Thymus (tissue), 11 donors: ENCODE results near the gene PTGER1. TPM values are rescaled to one million over a fixed set of nuclear protein-coding genes. Genes with fewer than 3 reads are reported as not detected.

ENCODE experiments used
- DNase-seq, 9 donors: peaks; one replicate each; pipeline ENCODE4 v3.0.0-alpha.2; 2013; ENCODE audit warnings: low spot score in 9 of 9, low read depth in 6 of 9, missing footprints in 1 of 9
- H3K27ac ChIP-seq, 2 donors: one replicate each; pipeline ENCODE4 v1.5.1; 2013; ENCODE audit warnings: control low read depth in 1 of 2, low read depth in 1 of 2, low read length in 1 of 2, mild to moderate bottlenecking in 1 of 2, moderate library complexity in 1 of 2
- H3K27me3 ChIP-seq, 2 donors: one replicate each; pipeline ENCODE4 v1.5.1; 2013; ENCODE audit warnings: low read length in 1 of 2; ENCODE audit not compliant: control insufficient read depth in 2 of 2, insufficient read depth in 1 of 2
- H3K36me3 ChIP-seq, 2 donors: one replicate each; pipeline ENCODE4 v1.5.1; 2013; ENCODE audit warnings: low read length in 1 of 2, mild to moderate bottlenecking in 1 of 2, moderate library complexity in 1 of 2; ENCODE audit not compliant: control insufficient read depth in 2 of 2, insufficient read depth in 2 of 2
- H3K4me1 ChIP-seq, 2 donors: one replicate each; pipeline ENCODE4 v1.5.1; 2013; ENCODE audit warnings: low read length in 2 of 2; ENCODE audit not compliant: control insufficient read depth in 2 of 2, insufficient read depth in 2 of 2
- H3K4me3 ChIP-seq, 2 donors: one replicate each; pipeline ENCODE4 v1.5.1; 2013; ENCODE audit warnings: low read length in 2 of 2, control low read depth in 1 of 2, mild to moderate bottlenecking in 1 of 2
- H3K9me3 ChIP-seq, 2 donors: one replicate each; pipeline ENCODE4 v1.5.1; 2013; ENCODE audit warnings: low read length in 1 of 2, mild to moderate bottlenecking in 1 of 2; ENCODE audit not compliant: control insufficient read depth in 2 of 2, insufficient read depth in 1 of 2
- WGBS: extraction: QIAGEN DNeasy Blood & Tissue Kit; methylation state at CpG from one replicate; pipeline ENCODE4 v1.1.7; 2013; 5-methylcytosine and 5-hydroxymethylcytosine counted together
- polyA plus RNA-seq: library from polyadenylated mRNA; stranded (reverse); fragments of 200-250 nt; gene quantifications from one replicate; pipeline ENCODE4 v1.2.3, GENCODE V29; 2013
- total RNA-seq: library from RNA; stranded (reverse); fragments of 120-200 nt; gene quantifications from one replicate; pipeline ENCODE4 v1.2.4, GENCODE V29; 2013
- donor health status: healthy.

Gene PTGER1
- total and polyA plus RNA-seq, 2 donors, result 0.11 TPM; not detected in 1

DNA sequence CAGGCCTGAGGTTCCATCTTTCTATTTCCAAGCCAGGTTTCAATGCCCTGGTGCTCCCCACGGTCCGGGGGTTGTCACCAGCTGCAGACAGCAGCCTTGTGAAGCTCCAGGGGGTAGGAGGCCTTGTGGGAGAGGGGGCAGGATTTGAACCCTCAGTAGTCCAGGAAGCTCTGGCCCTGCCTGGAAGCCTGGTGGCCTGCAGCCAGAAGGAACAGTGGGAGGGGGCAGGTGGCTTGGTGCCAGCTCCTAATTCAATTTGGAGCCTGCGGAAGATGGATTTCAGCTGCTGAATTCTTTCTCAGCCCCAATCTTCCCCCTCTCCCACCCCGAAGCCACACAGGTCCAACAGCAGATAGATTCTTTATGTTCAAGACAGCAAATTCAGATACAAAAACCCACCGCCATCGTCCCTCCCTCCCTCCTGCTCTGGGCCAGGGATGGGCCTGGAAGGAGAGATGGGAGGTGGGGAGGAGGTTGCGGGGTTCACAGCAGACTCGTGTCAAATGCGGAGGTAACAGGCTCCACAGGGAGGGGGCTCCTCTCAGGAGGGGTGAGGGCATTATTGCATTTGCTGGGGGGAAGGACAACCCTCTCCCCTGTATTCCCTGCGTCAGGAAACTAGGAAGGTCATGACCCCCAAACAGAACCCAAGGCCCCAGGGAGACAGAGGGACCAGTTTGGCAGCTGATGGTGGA is 2.4 kb upstream of the PTGER1 start:
- Histone ChIP-seq H3K9me3 (peaks cover 0 to 3% of the 10 kb centered on the region in 2 donors), H3K27me3 (peaks cover 37 to 42% of the 10 kb centered on the region in 2 donors), H3K27ac (no peak overlapping the region), H3K4me1 (peaks cover 1 to 27% of the 10 kb centered on the region in 2 donors), H3K36me3 (peaks cover 23 to 26% of the 10 kb centered on the region in 2 donors), H3K4me3 (no peak overlapping the region)
- 94% methylated on average over 10 of the region's 10 CpGs for WGBS
- no peak for DNase-seq

DNA sequence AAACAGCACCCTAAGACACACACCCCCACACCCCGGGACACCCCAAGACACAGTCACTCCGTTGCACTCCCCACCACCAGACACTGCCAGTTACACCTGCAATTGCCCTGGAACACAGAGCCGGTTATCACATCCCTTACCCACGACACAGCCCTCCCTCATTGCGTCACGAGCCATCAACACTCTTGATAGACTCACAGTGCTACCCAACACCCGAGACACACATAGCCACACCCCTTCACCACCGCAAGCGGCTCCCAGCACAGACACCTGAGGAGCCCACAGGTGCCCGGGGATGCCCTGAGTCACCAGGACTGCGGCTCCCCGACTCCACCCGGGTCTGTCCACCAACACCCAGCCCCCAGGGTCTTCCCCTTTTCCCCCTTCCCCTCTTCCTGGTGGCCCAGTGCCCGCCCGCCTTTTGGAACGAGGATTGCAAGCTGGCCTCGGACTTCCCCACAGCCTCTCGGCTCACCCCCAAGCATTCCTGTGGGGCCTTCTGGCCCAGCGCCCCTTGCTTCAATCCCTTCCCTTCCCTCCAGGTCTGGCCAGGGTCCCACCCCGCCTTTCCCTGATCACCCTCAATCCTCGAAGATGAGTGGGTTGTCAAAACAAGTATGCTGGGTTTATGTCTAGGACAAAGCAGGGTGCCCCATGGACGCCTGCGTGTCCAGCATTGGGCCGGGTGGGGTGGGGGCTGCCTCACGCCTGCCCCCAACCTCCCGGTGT is 1.7 kb upstream of the PTGER1 start:
- Histone ChIP-seq H3K9me3 (peaks cover 0 to 3% of the 10 kb centered on the region in 2 donors), H3K27me3 (peaks cover 41 to 49% of the 10 kb centered on the region in 2 donors), H3K27ac (no peak overlapping the region), H3K4me3 (no peak overlapping the region), H3K4me1 (peaks cover 4 to 34% of the 10 kb centered on the region in 2 donors), H3K36me3 (peaks cover 19 to 21% of the 10 kb centered on the region in 2 donors)
- 89% methylated on average over 26 of the region's 26 CpGs for WGBS
- no peak for DNase-seq

GRCh38 chr19:14476327-14476672 is 1.1 kb upstream of the PTGER1 start:
- DNase-seq, result no peak
- Histone ChIP-seq H3K27ac (no peak overlapping the region), H3K27me3 (peaks cover 41 to 49% of the 10 kb centered on the region in 2 donors), H3K4me3 (no peak overlapping the region), H3K4me1 (peaks cover 4 to 35% of the 10 kb centered on the region in 2 donors), H3K9me3 (peaks cover 0 to 3% of the 10 kb centered on the region in 2 donors), H3K36me3 (peaks cover 19 to 24% of the 10 kb centered on the region in 2 donors)
- 86% methylated on average over 7 of the region's 7 CpGs for WGBS

- WGBS, result 68% methylated on average over 12 of the region's 12 CpGs
- Histone ChIP-seq H3K4me1 (peaks cover 4 to 33% of the 10 kb centered on the region in 2 donors), H3K27ac (no peak overlapping the region), H3K27me3 (peaks cover 41 to 49% of the 10 kb centered on the region in 2 donors), H3K4me3 (no peak overlapping the region), H3K9me3 (peaks cover 0 to 3% of the 10 kb centered on the region in 2 donors), H3K36me3 (peaks cover 26 to 37% of the 10 kb centered on the region in 2 donors)
- no peak for DNase-seq
Measured at GRCh38 chr19:14474827-14475226, 327 bp downstream of the PTGER1 start.

DNA sequence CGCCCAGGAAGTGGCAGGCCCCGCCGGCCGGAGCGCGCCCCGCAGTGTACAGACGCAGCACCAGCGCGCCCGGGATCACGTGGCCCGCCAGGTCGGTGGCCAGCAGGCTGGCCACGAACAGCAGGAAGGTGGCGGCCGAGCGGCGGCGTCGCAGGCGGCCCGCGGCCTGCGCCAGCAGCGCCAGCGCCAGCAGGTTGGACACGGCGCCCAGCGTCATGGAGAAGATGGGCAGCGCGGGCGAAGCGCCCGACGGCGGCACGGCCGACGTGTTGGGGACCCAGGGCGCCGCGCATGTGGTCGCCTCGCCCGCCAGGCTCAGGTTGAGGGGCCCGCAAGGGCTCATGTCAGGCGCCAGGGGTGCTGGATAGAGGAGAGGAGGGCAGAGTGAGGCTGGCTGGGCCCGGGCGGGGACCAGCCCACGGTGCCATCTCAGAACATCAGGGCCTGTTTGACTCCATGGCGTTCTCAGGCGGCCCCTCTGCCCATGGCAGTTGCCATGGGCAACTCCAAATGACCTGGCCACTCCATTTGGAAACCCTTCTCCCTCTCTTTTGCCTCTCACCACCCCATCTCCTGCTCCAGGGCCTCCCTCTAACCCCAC is 1.1 kb downstream of the PTGER1 start:
- Histone ChIP-seq H3K27me3 (peaks cover 41 to 49% of the 10 kb centered on the region in 2 donors), H3K27ac (no peak overlapping the region), H3K4me1 (peaks cover 4 to 31% of the 10 kb centered on the region in 2 donors), H3K4me3 (no peak overlapping the region), H3K36me3 (peaks cover 29 to 39% of the 10 kb centered on the region in 2 donors), H3K9me3 (peaks cover 0 to 3% of the 10 kb centered on the region in 2 donors)
- no peak for DNase-seq
- WGBS, result 32% methylated on average over 53 of the region's 53 CpGs

DNA sequence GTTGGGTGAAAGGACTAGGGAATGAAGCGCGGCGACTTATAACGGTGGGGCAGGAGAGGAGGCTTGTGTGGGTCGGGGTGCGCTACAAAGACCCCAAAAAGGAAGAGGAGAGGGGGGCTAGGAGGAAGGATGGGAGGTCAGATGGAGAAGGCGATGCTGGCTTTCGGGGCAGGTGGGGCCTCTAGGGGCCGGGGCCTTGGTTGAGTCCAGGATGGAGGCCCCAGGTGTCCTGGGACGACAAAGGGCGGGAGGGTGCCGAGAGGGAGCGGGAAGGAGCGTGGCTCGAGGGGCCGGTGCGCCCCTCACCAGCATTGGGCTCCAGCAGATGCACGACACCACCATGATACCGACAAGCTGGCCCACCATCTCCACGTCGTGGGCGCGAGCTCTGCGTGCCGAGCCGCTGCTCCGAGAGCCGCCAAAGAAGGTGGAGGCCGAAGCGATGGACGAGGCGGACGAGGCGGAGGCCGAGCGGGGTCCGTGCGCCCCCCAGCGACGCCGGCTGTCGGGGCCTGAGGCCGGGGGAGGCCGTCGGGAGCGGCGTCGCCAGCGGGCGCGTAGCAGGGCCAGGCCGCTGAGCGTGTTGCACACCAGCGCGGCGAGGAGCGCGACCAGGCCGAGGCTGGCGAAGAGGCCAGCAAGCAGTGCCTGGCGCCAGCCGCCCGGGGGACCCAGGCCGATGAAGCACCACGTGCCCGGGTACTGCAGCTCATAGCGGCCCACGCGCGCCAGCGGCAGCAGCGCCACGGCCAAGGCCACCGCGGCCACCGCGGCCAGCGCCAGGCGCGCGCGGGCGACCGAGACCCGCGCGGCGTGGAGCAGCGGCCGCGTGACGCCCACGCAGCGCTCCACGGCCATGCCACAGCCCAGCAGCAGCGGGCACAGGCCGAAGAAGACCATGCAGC is 1.8 kb downstream of the PTGER1 start:
- H3K4me1 ChIP-seq, result peaks cover 4 to 31% of the 10 kb centered on the region in 2 donors
- H3K27me3 ChIP-seq, result peaks cover 41 to 49% of the 10 kb centered on the region in 2 donors
- peaks cover 0 to 3% of the 10 kb centered on the region in 2 donors for H3K9me3 ChIP-seq
- peaks cover 29 to 38% of the 10 kb centered on the region in 2 donors for H3K36me3 ChIP-seq
- 11% methylated on average over 97 of the region's 97 CpGs for WGBS
- no peak for DNase-seq
- H3K4me3 ChIP-seq, result no peak overlapping the region
- H3K27ac ChIP-seq, result no peak overlapping the region

DNA sequence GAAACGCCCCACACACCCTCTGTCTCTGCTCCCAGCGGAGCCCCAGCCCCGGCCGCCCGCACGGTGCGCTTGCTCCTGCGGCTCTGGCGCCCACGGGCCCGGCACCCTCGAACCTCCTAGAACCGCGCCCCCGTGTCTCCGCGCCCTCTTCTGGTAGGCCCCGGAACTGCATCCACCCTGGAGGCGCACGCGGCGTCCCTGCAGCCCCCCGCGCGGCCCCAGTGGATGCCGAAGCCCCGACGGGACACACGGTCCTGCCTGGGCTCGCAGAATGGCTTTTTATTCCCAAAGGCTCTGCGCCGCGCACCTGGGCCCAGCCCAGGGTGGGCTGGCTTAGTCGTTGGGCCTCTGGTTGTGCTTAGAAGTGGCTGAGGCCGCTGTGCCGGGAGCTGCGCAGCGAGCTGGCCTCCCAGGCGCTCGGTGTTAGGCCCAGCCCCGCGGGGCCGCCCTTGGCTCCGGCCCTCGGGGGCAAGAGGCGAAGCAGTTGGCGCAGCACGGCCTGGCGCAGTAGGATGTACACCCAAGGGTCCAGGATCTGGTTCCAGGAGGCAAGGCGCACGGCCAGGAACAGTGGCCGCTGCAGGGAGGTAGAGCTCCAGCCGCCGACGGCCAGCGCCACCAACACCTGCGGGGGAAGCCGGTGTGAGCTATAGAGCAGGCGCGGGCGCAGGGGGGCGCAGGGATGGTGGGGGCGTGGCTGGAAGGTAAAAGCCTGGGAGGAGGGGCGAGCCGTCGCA is 2.8 kb downstream of the PTGER1 start:
- no peak overlapping the region for H3K27ac ChIP-seq
- DNase-seq, result peak in 8 of 9 donors; percentile 53 to 85 (median 69)
- peaks cover 4 to 31% of the 10 kb centered on the region in 2 donors for H3K4me1 ChIP-seq
- peak overlapping the region in 1 of 2 donors; percentile 9 for H3K4me3 ChIP-seq
- H3K36me3 ChIP-seq, result peaks cover 31 to 38% of the 10 kb centered on the region in 2 donors
- WGBS, result 4% methylated on average over 66 of the region's 66 CpGs
- H3K27me3 ChIP-seq, result peaks cover 41 to 49% of the 10 kb centered on the region in 2 donors
- peaks cover 0 to 3% of the 10 kb centered on the region in 2 donors for H3K9me3 ChIP-seq
